Testis (tissue), 3 donors: ENCODE measurements around the gene NFIL3. TPM values are rescaled to one million over a fixed set of nuclear protein-coding genes. Genes with fewer than 3 reads are reported as not detected.

Experiments
- DNase-seq: peaks from one replicate; pipeline ENCODE4 v3.0.0-alpha.2; 2019
- H3K27ac ChIP-seq, 2 donors: fragments of 200-600 bp; sonication (generic); one replicate each; pipeline ENCODE4 v1.5.1; 2019
- H3K27me3 ChIP-seq: fragments of 200-600 bp; sonication (generic); one replicate; pipeline ENCODE4 v1.5.1; 2019
- H3K36me3 ChIP-seq: fragments of 200-600 bp; sonication (generic); one replicate; pipeline ENCODE4 v1.5.1; 2017; ENCODE audit warnings: low read depth; ENCODE audit errors: missing control alignments
- H3K4me1 ChIP-seq: fragments of 200-600 bp; sonication (generic); one replicate; pipeline ENCODE4 v1.5.1; 2019
- H3K4me3 ChIP-seq, 2 donors: fragments of 200-600 bp; sonication (generic); one replicate each; pipeline ENCODE4 v1.5.1; 2017 to 2019
- H3K9me3 ChIP-seq: fragments of 200-600 bp; sonication (generic); one replicate; pipeline ENCODE4 v1.5.1; 2017
- POLR2A ChIP-seq: fragments of 450-650 bp; IDR thresholded peaks from one replicate; pipeline ENCODE4 v1.6.1; 2017; ENCODE audit warnings: antibody characterized with exemption, mild to moderate bottlenecking, moderate library complexity
- WGBS, 2 donors: methylation state at CpG; one replicate each; pipeline ENCODE4 v1.1.5; 2018; 5-methylcytosine and 5-hydroxymethylcytosine counted together
- intact Hi-C: fragments of 100-400 bp; cut with DNase I; formaldehyde crosslinking; loops from one replicate; pipeline ENCODE4 v1.15.1; 2023; ENCODE audit warnings: low total_unique reads
- polyA plus RNA-seq: library from polyadenylated mRNA; stranded (reverse); fragments of 350-450 nt; fragmentation: Illumina TruSeq; extraction: RNeasy Lipid Tissue Mini Kit (QIAGEN cat#74804); gene quantifications from one replicate; pipeline ENCODE4 v1.2.3, GENCODE V29; 2014; ENCODE audit warnings: low read depth, low replicate concordance; ENCODE audit not compliant: insufficient read depth
- total RNA-seq, 2 donors: library from RNA; depleted of rRNA; stranded (reverse); fragments of >200 nt; gene quantifications; one replicate each; pipeline ENCODE4 v1.2.3, GENCODE V29; 2016
- TF ChIP-seq, protein P1 (sequence below), 3 experiments: fragments of 450-650 bp in 2 of 3; fragments of 200-600 bp in 1 of 3; sonication (generic) in 1 of 3; IDR thresholded peaks; one replicate each; pipeline ENCODE4 v1.5.1; 2016 to 2019; ENCODE audit warnings: antibody characterized with exemption in 3 of 3, mild to moderate bottlenecking in 2 of 3, moderate library complexity in 1 of 3

Gene NFIL3
- total and polyA plus RNA-seq, 3 donors from 2014 or later = 25.3 to 34.8 (median 30.5) TPM

DNA sequence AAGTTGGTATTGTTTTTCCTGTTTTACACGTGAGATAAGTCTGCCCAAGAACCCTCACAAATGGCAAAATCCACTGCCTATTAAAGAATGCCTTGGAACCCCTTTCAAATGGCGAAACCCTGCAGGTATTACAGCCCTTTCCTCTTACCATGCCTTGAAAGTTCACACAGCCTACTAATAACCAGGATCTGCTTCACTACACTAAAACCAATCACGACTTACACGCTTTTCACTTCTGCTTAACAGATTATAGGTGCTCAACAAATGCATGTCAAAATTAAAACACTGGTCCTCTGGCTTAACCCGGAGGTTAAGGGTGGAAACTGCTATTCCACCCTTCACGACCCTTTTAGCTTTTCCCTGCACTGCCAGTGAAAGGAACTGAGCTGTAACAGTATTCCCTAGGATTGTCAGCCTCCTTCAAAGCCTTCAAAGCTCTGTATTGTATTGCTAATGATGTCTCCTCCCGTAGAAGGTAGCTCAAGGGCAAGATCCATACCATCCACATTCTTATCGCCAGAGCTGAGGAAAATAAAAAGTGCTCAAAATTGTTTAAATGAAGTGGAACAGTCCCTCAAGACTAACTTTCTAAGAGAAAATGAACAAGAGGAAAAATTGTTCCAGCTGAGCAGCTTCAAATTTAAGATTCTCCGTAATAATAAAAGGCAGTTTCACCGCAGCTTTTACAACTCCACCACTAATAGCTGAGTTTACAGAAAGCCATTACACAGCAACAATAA, 62.9 kb downstream of the NFIL3 start:
- no peak for TF ChIP-seq POLR2A
- TF ChIP-seq, protein P1, sequence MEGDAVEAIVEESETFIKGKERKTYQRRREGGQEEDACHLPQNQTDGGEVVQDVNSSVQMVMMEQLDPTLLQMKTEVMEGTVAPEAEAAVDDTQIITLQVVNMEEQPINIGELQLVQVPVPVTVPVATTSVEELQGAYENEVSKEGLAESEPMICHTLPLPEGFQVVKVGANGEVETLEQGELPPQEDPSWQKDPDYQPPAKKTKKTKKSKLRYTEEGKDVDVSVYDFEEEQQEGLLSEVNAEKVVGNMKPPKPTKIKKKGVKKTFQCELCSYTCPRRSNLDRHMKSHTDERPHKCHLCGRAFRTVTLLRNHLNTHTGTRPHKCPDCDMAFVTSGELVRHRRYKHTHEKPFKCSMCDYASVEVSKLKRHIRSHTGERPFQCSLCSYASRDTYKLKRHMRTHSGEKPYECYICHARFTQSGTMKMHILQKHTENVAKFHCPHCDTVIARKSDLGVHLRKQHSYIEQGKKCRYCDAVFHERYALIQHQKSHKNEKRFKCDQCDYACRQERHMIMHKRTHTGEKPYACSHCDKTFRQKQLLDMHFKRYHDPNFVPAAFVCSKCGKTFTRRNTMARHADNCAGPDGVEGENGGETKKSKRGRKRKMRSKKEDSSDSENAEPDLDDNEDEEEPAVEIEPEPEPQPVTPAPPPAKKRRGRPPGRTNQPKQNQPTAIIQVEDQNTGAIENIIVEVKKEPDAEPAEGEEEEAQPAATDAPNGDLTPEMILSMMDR (IDR thresholded peaks at IDR 0.05) = no peak
- H3K4me3 ChIP-seq = peak overlapping the region; percentile 95 to 100
- peaks cover 16% of the 10 kb centered on the region for H3K4me1 ChIP-seq
- intact Hi-C loops = no loop called here
- H3K36me3 ChIP-seq = no peaks in the 10 kb centered on the region
- H3K9me3 ChIP-seq = no peaks in the 10 kb centered on the region
- no peak for DNase-seq
- WGBS, 2 donors = 24 to 27% methylated on average over 10 of the region's 10 CpGs
- H3K27me3 ChIP-seq = no peaks in the 10 kb centered on the region
- H3K27ac ChIP-seq = peak overlapping the region; percentile 88 to 90

DNA sequence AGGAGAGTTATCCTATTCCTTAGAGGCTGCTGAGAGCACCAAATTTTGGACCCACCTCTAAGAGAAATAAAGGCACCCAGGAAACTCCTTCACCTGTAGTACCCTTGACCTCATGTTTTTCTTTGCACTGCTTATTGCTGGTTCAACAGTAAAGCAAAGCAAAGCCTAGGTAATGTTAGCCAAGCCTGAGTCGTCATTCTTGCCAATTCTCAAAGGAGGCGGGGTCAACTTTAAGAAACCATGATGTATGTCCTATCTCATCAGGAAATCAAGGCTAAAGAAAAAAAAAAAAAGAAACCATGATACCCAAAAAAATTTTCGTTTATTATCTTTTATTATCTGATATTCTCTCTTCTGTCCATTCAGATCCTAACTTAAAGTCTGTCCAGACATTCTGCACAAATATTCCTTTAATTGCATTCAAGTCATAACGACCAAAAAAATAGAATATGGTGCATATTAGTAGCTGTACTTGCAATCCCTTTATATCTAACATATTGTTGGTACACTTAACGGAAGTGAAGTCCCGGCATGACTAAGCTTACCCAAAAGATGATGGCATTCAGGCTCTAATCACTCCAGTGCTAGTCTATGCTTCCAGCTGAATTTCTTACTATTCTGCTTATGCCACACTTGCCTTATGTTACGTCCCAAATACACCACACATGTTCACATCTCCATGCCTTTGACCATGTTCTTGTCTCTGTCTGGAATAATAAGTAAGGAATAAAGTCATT, 63.7 kb downstream of the NFIL3 start:
- Histone ChIP-seq H3K27me3 (no peaks in the 10 kb centered on the region), H3K4me1 (peaks cover 16% of the 10 kb centered on the region), H3K9me3 (no peaks in the 10 kb centered on the region), H3K4me3 (no peak overlapping the region), H3K27ac (no peak overlapping the region), H3K36me3 (no peaks in the 10 kb centered on the region)
- intact Hi-C loops = no loop called here
- DNase-seq = no peak
- no peak for TF ChIP-seq POLR2A
- TF ChIP-seq, protein P1 (IDR thresholded peaks at IDR 0.05) = no peak
- whole genome bisulfite sequencing, 2 donors = 60 to 62% methylated on average over 7 of the region's 7 CpGs

DNA sequence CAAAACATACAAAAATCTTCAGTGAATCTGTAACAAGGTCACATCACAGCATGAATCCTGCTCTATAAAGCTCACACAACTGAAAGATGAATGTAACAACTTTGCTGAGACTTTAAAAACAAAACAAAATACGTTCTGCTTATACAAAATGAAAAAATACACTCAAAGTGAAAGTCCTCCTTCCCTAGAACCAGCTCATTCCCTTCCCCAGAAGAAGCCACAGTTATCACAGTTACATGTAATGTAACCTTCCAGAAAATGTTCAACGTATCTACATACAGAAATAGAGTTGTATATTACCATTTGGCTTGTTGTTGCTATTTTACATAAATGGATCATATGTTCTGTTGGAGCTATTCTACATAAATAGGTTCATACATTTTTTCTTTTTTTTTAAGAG, 64.5 kb downstream of the NFIL3 start:
- no peak overlapping the region for H3K4me3 ChIP-seq
- H3K36me3 ChIP-seq = no peaks in the 10 kb centered on the region
- TF ChIP-seq, protein P1 (IDR thresholded peaks at IDR 0.05) = no peak
- TF ChIP-seq POLR2A = no peak
- no peak for DNase-seq
- H3K27ac ChIP-seq = no peak overlapping the region
- intact Hi-C loops = no loop called here
- no peaks in the 10 kb centered on the region for H3K9me3 ChIP-seq
- H3K27me3 ChIP-seq = no peaks in the 10 kb centered on the region
- WGBS, 2 donors = 50 to 62% methylated on average over 2 of the region's 2 CpGs
- peaks cover 16% of the 10 kb centered on the region for H3K4me1 ChIP-seq

Other genes with a start within 250 kb of the NFIL3 start
- gene AUH, start 61.9 kb downstream of the NFIL3 start, total RNA-seq = 10 to 100 TPM; 31.7 to 33.9 TPM
- gene AUH, start 61.9 kb downstream of the NFIL3 start, polyA plus RNA-seq = 9.1 TPM